Esophagus squamous epithelium (tissue), 4 donors: ENCODE measurements around the gene RFX2.

ENCODE experiments used
- POLR2A ChIP-seq, 4 donors: fragments of 450-650 bp; IDR thresholded peaks; one replicate each; pipeline ENCODE4 v1.6.1; 2017; ENCODE audit warnings: antibody characterized with exemption in 4 of 4, mild to moderate bottlenecking in 4 of 4, moderate library complexity in 3 of 4
- TF ChIP-seq, protein P1 (sequence below), 6 experiments: fragments of 450-650 bp in 4 of 6; fragments of 200-600 bp in 2 of 6; sonication (generic) in 2 of 6; IDR thresholded peaks; one replicate each; pipeline ENCODE4 v1.5.1; 2016 to 2019; ENCODE audit warnings: antibody characterized with exemption in 6 of 6, mild to moderate bottlenecking in 4 of 6, moderate library complexity in 4 of 6

GRCh38 chr19:6063576-6064335 is 46.5 kb downstream of the RFX2 start:
- TF ChIP-seq, protein P1, sequence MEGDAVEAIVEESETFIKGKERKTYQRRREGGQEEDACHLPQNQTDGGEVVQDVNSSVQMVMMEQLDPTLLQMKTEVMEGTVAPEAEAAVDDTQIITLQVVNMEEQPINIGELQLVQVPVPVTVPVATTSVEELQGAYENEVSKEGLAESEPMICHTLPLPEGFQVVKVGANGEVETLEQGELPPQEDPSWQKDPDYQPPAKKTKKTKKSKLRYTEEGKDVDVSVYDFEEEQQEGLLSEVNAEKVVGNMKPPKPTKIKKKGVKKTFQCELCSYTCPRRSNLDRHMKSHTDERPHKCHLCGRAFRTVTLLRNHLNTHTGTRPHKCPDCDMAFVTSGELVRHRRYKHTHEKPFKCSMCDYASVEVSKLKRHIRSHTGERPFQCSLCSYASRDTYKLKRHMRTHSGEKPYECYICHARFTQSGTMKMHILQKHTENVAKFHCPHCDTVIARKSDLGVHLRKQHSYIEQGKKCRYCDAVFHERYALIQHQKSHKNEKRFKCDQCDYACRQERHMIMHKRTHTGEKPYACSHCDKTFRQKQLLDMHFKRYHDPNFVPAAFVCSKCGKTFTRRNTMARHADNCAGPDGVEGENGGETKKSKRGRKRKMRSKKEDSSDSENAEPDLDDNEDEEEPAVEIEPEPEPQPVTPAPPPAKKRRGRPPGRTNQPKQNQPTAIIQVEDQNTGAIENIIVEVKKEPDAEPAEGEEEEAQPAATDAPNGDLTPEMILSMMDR (IDR thresholded peaks at IDR 0.05), result no peak
- no peak for TF ChIP-seq POLR2A (IDR thresholded peaks at IDR 0.05)
